Transverse colon (tissue), 4 donors: Measurements from ENCODE around the gene FBH1.

ENCODE experiments used
- EP300 ChIP-seq: sonication (generic); formaldehyde crosslinking; IDR thresholded peaks from one replicate; pipeline ENCODE4 v1.6.1; 2017; ENCODE audit warnings: antibody characterized with exemption, low read depth
- POLR2A ChIP-seq: fragments of 450-650 bp; IDR thresholded peaks from one replicate; pipeline ENCODE4 v1.6.1; 2016; ENCODE audit warnings: antibody characterized with exemption, mild to moderate bottlenecking, moderate library complexity
- POLR2AphosphoS5 ChIP-seq, 3 donors: sonication (generic); formaldehyde crosslinking; IDR thresholded peaks; one replicate each; pipeline ENCODE4 v1.6.1; 2016; ENCODE audit warnings: antibody characterized with exemption in 3 of 3
- TF ChIP-seq, protein P1 (sequence below), 5 experiments: fragments of 200-600 bp in 3 of 5; fragments of 450-650 bp in 2 of 5; sonication (generic) in 3 of 5; IDR thresholded peaks; 1 replicate in 2 of 5; 2 replicates in 3 of 5; pipeline ENCODE4 v1.5.1; 2016 to 2017; ENCODE audit warnings: antibody characterized with exemption in 5 of 5, inconsistent platforms in 3 of 5, mild to moderate bottlenecking in 2 of 5, moderate library complexity in 1 of 5

DNA sequence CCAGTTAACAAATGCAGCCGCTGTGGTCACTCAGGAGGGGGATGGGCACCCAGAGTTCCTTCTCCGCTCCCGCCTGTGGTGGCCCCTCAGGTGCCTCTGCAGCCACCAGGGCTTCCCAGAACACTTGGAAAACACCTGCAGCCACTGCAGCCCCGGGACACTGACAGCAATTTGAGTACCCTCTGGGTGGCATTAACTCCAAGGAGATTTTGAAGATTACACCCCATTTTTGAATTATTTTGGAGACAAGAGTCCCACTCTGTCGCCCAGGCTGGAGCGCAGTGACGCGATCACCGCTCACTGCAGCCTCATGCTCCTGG, 55.1 kb downstream of the FBH1 start:
- TF ChIP-seq, protein P1, sequence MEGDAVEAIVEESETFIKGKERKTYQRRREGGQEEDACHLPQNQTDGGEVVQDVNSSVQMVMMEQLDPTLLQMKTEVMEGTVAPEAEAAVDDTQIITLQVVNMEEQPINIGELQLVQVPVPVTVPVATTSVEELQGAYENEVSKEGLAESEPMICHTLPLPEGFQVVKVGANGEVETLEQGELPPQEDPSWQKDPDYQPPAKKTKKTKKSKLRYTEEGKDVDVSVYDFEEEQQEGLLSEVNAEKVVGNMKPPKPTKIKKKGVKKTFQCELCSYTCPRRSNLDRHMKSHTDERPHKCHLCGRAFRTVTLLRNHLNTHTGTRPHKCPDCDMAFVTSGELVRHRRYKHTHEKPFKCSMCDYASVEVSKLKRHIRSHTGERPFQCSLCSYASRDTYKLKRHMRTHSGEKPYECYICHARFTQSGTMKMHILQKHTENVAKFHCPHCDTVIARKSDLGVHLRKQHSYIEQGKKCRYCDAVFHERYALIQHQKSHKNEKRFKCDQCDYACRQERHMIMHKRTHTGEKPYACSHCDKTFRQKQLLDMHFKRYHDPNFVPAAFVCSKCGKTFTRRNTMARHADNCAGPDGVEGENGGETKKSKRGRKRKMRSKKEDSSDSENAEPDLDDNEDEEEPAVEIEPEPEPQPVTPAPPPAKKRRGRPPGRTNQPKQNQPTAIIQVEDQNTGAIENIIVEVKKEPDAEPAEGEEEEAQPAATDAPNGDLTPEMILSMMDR (IDR thresholded peaks at IDR 0.05) = no peak
- TF ChIP-seq EP300 (no peak), POLR2AphosphoS5 (IDR thresholded peaks at IDR 0.05) (no peak), POLR2A (no peak)
